ENCODE results near the gene PVALEF.

- TF ChIP-seq EZH2 (IDR thresholded peaks at IDR 0.05; ENCODE audit: insufficient read depth, poor library complexity, severe bottlenecking) (no peak), EZH2phosphoT487 (IDR thresholded peaks at IDR 0.05; ENCODE audit: insufficient read depth, low read depth) (no peak)
These were observed 8.2 kb upstream of the PVALEF start for GRCh38 chr17:81156866-81157805.

All from GM23248 (cell line).